HCT116 (cell line): ENCODE results near the gene GPAM. TPM values are rescaled to one million over a fixed set of nuclear protein-coding genes. Genes with fewer than 3 reads are reported as not detected.

Experiments
- ATAC-seq: fragments of 200-7000 bp; cut with Tn5 transposase; 2 replicates; pipeline ENCODE4 v1.9.1; 2020; ENCODE audit warnings: mild to moderate bottlenecking, moderate library complexity
- BruUV-seq: library from RNA; stranded (reverse); fragments of 400-500 nt; replicated peaks from 2 replicates; lab custom pipeline; 2021; lab: Mats Ljungman, UMichigan
- CTCF ChIA-PET: fragments of 300-600 bp; sonication (Branson Sonifier 250); formaldehyde crosslinking; loops from one replicate; lab custom pipeline; 2021; ENCODE audit warnings: antibody characterized with exemption; lab: Charles Lee
- POLR2A ChIA-PET: fragments of 300-600, 350-600 bp; sonication (Branson Sonifier 250); formaldehyde crosslinking; loops from one replicate; lab custom pipeline; 2021; ENCODE audit warnings: antibody characterized with exemption; lab: Charles Lee
- RAD21 ChIA-PET, 2 experiments: fragments of 300-600 bp; sonication (Branson Sonifier 250); formaldehyde crosslinking; loops; one replicate each; lab custom pipeline; 2023; ENCODE audit warnings: low total read pairs in 2 of 2; ENCODE audit not compliant: uncharacterized antibody in 2 of 2, unreplicated experiment in 2 of 2, low non-redundant PET in 1 of 2; lab: Charles Lee
- DNase-seq: peaks from one replicate; pipeline ENCODE4 v3.0.0-alpha.2; 2010; ENCODE audit warnings: low read depth, low spot score
- H2AFZ ChIP-seq: fragments of 200-600 bp; shearing (Covaris generic), sonication (generic); 2 replicates; pipeline ENCODE4 v1.6.1; 2017; ENCODE audit warnings: low read depth, mixed run types, mixed read lengths, antibody characterized with exemption, low read length; ENCODE audit not compliant: poor library complexity, severe bottlenecking
- H3K27ac ChIP-seq: 2 replicates; pipeline ENCODE4 v1.5.1; 2012; ENCODE audit warnings: low read depth, low read length
- H3K27me3 ChIP-seq: fragments of 200-600 bp; sonication (generic); 2 replicates; pipeline ENCODE4 v1.6.1; 2016; ENCODE audit warnings: mixed run types, low read length, mixed read lengths; ENCODE audit not compliant: insufficient read depth
- H3K36me3 ChIP-seq, 2 experiments: fragments of 200-500 bp in 1 of 2; fragments of 200-600 bp in 1 of 2; sonication (Bioruptor generic) in 1 of 2; sonication (generic) in 1 of 2; 2 replicates each; pipeline versions ENCODE4 v1.5.1 to v1.6.1; 2014 to 2016; ENCODE audit warnings: low read length in 2 of 2, inconsistent platforms in 1 of 2, mixed read lengths in 1 of 2, mixed run types in 1 of 2; ENCODE audit not compliant: insufficient read depth in 2 of 2, control insufficient read depth in 1 of 2
- H3K4me1 ChIP-seq, 2 experiments: fragments of 200-600 bp in 1 of 2; sonication (generic) in 1 of 2; 2 replicates each; pipeline versions ENCODE4 v1.5.1 to v1.6.1; 2012 to 2017; ENCODE audit warnings: low read length in 2 of 2, inconsistent platforms in 1 of 2, mild to moderate bottlenecking in 1 of 2, mixed read lengths in 1 of 2, mixed run types in 1 of 2, moderate library complexity in 1 of 2; ENCODE audit not compliant: insufficient read depth in 2 of 2, control insufficient read depth in 1 of 2
- H3K4me2 ChIP-seq: fragments of 200-600 bp; sonication (generic); 2 replicates; pipeline ENCODE4 v1.6.1; 2017; ENCODE audit warnings: mixed run types, low read length, mixed read lengths
- H3K4me3 ChIP-seq, 2 experiments: fragments of 200-600 bp in 1 of 2; sonication (generic) in 1 of 2; replicated peaks in 1 of 2; 2 replicates each; pipeline ENCODE4 v1.5.1; 2011 to 2016; ENCODE audit warnings: low read length in 2 of 2, control low read depth in 1 of 2, low read depth in 1 of 2, mild to moderate bottlenecking in 1 of 2, mixed read lengths in 1 of 2, mixed run types in 1 of 2
- H3K79me2 ChIP-seq: fragments of 200-600 bp; sonication (generic); 2 replicates; pipeline ENCODE4 v1.6.1; 2017; ENCODE audit warnings: mild to moderate bottlenecking, mixed run types, low read length, moderate library complexity, mixed read lengths; ENCODE audit not compliant: insufficient read depth
- H3K9ac ChIP-seq: fragments of 200-600 bp; sonication (generic); 2 replicates; pipeline ENCODE4 v1.6.1; 2016; ENCODE audit warnings: low read length, mixed read lengths
- H3K9me2 ChIP-seq: fragments of 200-600 bp; sonication (generic), shearing (Covaris generic); 2 replicates; pipeline ENCODE4 v1.6.1; 2017; ENCODE audit warnings: mixed run types, mild to moderate bottlenecking, moderate library complexity; ENCODE audit not compliant: insufficient read depth
- H3K9me3 ChIP-seq, 2 experiments: fragments of 200-500 bp in 1 of 2; fragments of 200-600 bp in 1 of 2; sonication (Bioruptor generic) in 1 of 2; sonication (generic) in 1 of 2; 2 replicates each; pipeline ENCODE4 v1.6.1; 2014 to 2017; ENCODE audit warnings: low read length in 2 of 2, mixed read lengths in 2 of 2, inconsistent platforms in 1 of 2, low read depth in 1 of 2, mild to moderate bottlenecking in 1 of 2, mixed run types in 1 of 2, moderate library complexity in 1 of 2; ENCODE audit not compliant: control insufficient read depth in 1 of 2, insufficient read depth in 1 of 2
- H4K20me1 ChIP-seq: fragments of 200-600 bp; sonication (generic), shearing (Covaris generic); 2 replicates; pipeline ENCODE4 v1.6.1; 2017; ENCODE audit warnings: mixed run types, mild to moderate bottlenecking, moderate library complexity; ENCODE audit not compliant: insufficient read depth
- ELF1 ChIP-seq: IDR thresholded peaks from 2 replicates; pipeline ENCODE4 v1.6.1; 2012; ENCODE audit warnings: low read depth, borderline replicate concordance
- FOSL1 ChIP-seq: IDR thresholded peaks from 2 replicates; pipeline ENCODE4 v1.6.1; 2012; ENCODE audit warnings: low read depth
- RAD21 ChIP-seq: IDR thresholded peaks from 2 replicates; pipeline ENCODE4 v1.6.1; 2012; ENCODE audit warnings: low read depth, mild to moderate bottlenecking
- SP1 ChIP-seq: IDR thresholded peaks from 2 replicates; pipeline ENCODE4 v1.6.1; 2012; ENCODE audit warnings: low read depth
- SRF ChIP-seq: IDR thresholded peaks from 2 replicates; pipeline ENCODE4 v1.6.1; 2012; ENCODE audit warnings: low read depth
- YY1 ChIP-seq: IDR thresholded peaks from 2 replicates; pipeline ENCODE4 v1.6.1; 2011; ENCODE audit warnings: low read length, low read depth, moderate library complexity, mild to moderate bottlenecking; ENCODE audit not compliant: insufficient replicate concordance; ENCODE audit errors: extremely low read depth
- ZNF274 ChIP-seq: fragments of 200-500 bp; sonication (Bioruptor generic); IDR thresholded peaks from 2 replicates; pipeline ENCODE4 v1.6.1; 2014; ENCODE audit warnings: mild to moderate bottlenecking, low read depth, low read length, inconsistent platforms
- intact Hi-C: fragments of 100-400 bp; cut with micrococcal nuclease; formaldehyde crosslinking; loops from 2 replicates; pipeline ENCODE4 v1.10.0; 2022
- total RNA-seq: library from RNA; stranded (reverse); gene quantifications from one replicate; pipeline ENCODE4 v1.2.1, GENCODE V29; 2021; ENCODE audit not compliant: unreplicated experiment
- TF ChIP-seq, protein P1 (sequence below): IDR thresholded peaks from 2 replicates; pipeline ENCODE4 v1.6.1; 2011; ENCODE audit warnings: mild to moderate bottlenecking, low read length, moderate library complexity; ENCODE audit not compliant: insufficient replicate concordance; ENCODE audit errors: extremely low read depth
- TF ChIP-seq, protein P2 (sequence below), 3 experiments: fragments of 200-600 bp in 1 of 3; sonication (generic) in 1 of 3; IDR thresholded peaks in 2 of 3; conservative IDR thresholded peaks in 1 of 3; 2 replicates each; pipeline ENCODE4 v1.5.1; 2012 to 2017; ENCODE audit warnings: low read depth in 2 of 3, low read length in 2 of 3, antibody characterized with exemption in 1 of 3, borderline replicate concordance in 1 of 3, control low read depth in 1 of 3, mild to moderate bottlenecking in 1 of 3, mixed read lengths in 1 of 3, mixed run types in 1 of 3, moderate library complexity in 1 of 3; ENCODE audit not compliant: insufficient read depth in 1 of 3
- TF ChIP-seq, protein P3 (sequence below): IDR thresholded peaks from 2 replicates; pipeline ENCODE4 v1.6.1; 2012

The GPAM gene
- total RNA-seq, 1 experiment from 2014 or later, result 19.3 TPM

DNA sequence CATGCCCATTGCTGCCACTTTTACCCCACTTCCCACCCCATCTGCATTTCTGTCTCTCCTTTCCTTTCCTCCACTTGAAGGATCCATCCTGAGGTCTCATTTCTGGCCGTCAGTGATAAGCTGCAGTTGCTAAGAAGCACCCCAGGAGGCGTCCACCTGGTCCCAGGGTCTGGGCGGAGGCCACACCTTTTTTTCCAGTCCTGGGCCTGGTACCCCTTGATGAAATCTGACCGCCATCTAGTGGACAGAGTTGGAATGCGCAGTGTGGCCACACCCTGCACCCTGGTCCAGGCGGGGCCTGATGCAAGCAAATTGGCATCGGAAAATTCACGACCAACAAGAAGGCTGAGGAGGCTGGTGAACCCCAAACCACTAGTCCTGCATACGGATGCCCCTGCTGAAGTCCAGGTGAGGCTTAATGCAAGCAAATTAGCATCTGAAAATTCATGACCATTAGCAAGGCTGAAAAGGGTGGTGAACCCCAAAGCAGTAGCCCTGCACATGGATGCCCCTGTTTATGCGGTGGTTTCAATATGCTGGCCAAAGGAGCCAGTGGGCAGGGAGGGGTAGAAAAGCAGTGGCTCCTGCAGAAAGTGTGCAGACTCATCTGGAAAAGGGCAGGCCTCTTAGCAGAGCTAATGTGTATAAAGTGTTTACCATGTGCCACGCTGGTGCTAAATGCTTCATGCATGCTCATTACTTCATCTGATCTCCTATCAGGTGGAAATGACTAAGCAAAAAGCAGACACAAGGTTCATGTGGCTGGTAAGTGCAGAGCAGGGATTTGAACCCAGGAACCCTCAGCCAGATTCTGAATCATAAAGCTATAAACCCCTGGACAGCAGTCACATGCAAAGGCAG is 43.2 kb downstream of the GPAM start:
- H3K9me3 ChIP-seq, result no peaks in the 10 kb centered on the region
- H3K9ac ChIP-seq, result no peak overlapping the region
- peak overlapping the region; percentile 90 for H2AFZ ChIP-seq
- BruUV-seq, result no TSS peak
- intact Hi-C loops, result loop anchor here (1.0 to 5.0 kb wide), 5 partner anchors 24 to 1833 kb away; no protein-coding TSS in a partner anchor
- no peaks in the 10 kb centered on the region for H4K20me1 ChIP-seq
- CTCF ChIA-PET, result interaction anchor here (1.0 to 6.6 kb wide), 18 partner anchors 8 to 384 kb away, joined by 3 to 90 read pairs (median 5); partner anchors contain the start of gene GPAM
- RAD21 ChIA-PET, result interaction anchor here in 1 of 2 experiments (0.6 to 1.4 kb wide), 2 partner anchors 227 to 332 kb away, joined by 4 read pairs; no protein-coding TSS in a partner anchor
- TF ChIP-seq, protein P1, sequence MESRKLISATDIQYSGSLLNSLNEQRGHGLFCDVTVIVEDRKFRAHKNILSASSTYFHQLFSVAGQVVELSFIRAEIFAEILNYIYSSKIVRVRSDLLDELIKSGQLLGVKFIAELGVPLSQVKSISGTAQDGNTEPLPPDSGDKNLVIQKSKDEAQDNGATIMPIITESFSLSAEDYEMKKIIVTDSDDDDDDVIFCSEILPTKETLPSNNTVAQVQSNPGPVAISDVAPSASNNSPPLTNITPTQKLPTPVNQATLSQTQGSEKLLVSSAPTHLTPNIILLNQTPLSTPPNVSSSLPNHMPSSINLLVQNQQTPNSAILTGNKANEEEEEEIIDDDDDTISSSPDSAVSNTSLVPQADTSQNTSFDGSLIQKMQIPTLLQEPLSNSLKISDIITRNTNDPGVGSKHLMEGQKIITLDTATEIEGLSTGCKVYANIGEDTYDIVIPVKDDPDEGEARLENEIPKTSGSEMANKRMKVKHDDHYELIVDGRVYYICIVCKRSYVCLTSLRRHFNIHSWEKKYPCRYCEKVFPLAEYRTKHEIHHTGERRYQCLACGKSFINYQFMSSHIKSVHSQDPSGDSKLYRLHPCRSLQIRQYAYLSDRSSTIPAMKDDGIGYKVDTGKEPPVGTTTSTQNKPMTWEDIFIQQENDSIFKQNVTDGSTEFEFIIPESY, result no peak
- TF ChIP-seq FOSL1, result no peak
- no peak for TF ChIP-seq SP1
- TF ChIP-seq, protein P2, sequence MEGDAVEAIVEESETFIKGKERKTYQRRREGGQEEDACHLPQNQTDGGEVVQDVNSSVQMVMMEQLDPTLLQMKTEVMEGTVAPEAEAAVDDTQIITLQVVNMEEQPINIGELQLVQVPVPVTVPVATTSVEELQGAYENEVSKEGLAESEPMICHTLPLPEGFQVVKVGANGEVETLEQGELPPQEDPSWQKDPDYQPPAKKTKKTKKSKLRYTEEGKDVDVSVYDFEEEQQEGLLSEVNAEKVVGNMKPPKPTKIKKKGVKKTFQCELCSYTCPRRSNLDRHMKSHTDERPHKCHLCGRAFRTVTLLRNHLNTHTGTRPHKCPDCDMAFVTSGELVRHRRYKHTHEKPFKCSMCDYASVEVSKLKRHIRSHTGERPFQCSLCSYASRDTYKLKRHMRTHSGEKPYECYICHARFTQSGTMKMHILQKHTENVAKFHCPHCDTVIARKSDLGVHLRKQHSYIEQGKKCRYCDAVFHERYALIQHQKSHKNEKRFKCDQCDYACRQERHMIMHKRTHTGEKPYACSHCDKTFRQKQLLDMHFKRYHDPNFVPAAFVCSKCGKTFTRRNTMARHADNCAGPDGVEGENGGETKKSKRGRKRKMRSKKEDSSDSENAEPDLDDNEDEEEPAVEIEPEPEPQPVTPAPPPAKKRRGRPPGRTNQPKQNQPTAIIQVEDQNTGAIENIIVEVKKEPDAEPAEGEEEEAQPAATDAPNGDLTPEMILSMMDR (IDR thresholded peaks at IDR 0.05 in 2 of 3, conservative IDR thresholded peaks at IDR 0.05 in 1 of 3; ENCODE audit: borderline replicate concordance in 1 of 3, insufficient read depth in 1 of 3, low read depth in 2 of 3, low read length in 2 of 3), result peak; percentile 99 to 100 (median 99)
- TF ChIP-seq YY1, result peak; percentile 75
- TF ChIP-seq ELF1, result no peak
- no peak for TF ChIP-seq ZNF274
- TF ChIP-seq, protein P3, sequence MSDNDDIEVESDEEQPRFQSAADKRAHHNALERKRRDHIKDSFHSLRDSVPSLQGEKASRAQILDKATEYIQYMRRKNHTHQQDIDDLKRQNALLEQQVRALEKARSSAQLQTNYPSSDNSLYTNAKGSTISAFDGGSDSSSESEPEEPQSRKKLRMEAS, result peak; percentile 30; the same call in 1 of the 2 replicates
- peak; percentile 96 for TF ChIP-seq RAD21
- no peak for TF ChIP-seq SRF
- H3K36me3 ChIP-seq, result no peaks in the 10 kb centered on the region
- ATAC-seq, result peak; percentile 96
- H3K4me1 ChIP-seq, result peaks cover 2 to 15% of the 10 kb centered on the region in 2 experiments; a peak in 3 of 4 replicates
- H3K4me2 ChIP-seq, result peak overlapping the region; percentile 55
- no peaks in the 10 kb centered on the region for H3K9me2 ChIP-seq
- H3K27me3 ChIP-seq, result no peaks in the 10 kb centered on the region
- DNase-seq, result peak; percentile 95
- POLR2A ChIA-PET, result no interaction called here
- H3K4me3 ChIP-seq, result peak overlapping the region; percentile 11 to 13; a peak in 2 of 4 replicates
- no peak overlapping the region for H3K27ac ChIP-seq
- H3K79me2 ChIP-seq, result no peaks in the 10 kb centered on the region
